Dermis blood vessel endothelial cell (primary cell): ENCODE measurements around the gene ZNF618. TPM values are rescaled to one million over a fixed set of nuclear protein-coding genes. Genes with fewer than 3 reads are reported as not detected.
"Not testable (repeated sequence)": the region's sequence is repeated elsewhere in the genome, so short reads cannot be mapped to it uniquely, and the experiment has no call there.

ENCODE experiments used
- DNase-seq: peaks from one replicate; pipeline ENCODE4 v3.0.0; 2010
- total RNA-seq: library from RNA; depleted of rRNA; stranded (reverse); fragments of >200 nt; gene quantifications from 2 replicates; pipeline ENCODE4 v1.2.3, GENCODE V29; 2014

The ZNF618 gene
- total RNA-seq, 1 donor from 2014 or later: 11.7 TPM

GRCh38 chr9:113989714-113990569 is 113.8 kb downstream of the ZNF618 start:
- DNase-seq: no peak

DNA sequence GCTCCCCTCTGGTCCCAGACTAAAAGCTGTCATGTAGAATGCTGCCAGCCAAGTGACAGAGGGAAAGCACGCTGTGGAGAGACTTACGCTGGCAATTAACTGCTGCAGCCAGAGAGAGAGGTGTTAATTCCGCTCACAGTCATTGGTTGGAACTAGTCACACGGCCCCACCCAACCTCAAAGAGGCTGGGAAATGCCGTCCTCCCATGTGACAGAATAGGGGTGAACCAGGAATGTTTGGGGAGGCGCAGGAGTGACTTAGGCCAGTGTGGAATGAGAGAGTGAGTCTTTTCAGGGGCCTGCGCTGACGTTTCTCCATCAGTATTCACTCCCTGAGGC is 114.4 kb downstream of the ZNF618 start:
- DNase-seq: no peak

- DNase-seq: peak; percentile 19
These were observed 114.9 kb downstream of the ZNF618 start for GRCh38 chr9:113990975-113991471.

DNA sequence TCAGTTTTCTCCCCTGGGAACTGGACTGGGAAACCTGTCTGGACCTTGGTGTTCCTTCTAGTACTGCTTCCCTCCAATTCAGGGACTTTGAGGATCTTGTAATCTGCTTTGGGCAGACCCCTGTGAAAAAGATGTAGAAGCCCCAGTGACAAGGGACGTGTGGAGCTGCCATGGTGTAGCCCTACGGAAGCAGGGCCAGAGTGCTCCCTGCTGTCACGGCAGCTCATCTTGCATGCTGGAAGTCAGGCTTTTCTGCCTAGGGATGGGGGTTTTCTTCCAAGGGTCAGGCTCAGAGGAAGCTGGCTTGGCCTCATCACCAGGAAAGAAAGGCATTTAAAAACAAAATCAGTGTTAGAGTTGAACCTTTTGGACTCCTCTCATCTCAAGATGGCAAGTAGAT is 115.6 kb downstream of the ZNF618 start:
- DNase-seq: peak; percentile 13

GRCh38 chr9:113992276-113992951 is 116.3 kb downstream of the ZNF618 start:
- DNase-seq: peak; percentile 37

DNA sequence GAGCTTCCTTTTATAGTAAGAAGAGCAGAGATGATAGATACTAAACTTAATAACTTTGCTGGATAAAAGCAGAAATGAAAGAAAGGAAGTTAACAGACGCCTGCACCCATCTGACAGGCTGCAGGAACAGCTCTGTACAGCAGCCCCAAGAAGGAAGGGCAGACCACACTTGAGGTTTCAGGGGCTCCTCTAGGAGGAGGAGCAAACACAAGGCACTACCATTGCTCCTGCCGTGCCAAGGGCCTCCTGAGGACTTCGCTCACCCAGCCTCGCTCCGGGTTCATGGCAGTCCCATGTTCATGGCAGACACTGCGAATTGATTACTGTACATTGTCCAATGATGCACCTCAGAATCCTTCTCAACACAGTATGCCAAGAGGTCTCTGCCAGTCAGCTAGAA is 116.9 kb downstream of the ZNF618 start:
- DNase-seq: no peak

- peak; percentile 91 for DNase-seq
These were observed 117.9 kb downstream of the ZNF618 start for GRCh38 chr9:113993838-113994540.

GRCh38 chr9:113995401-113995800 is 119.3 kb downstream of the ZNF618 start:
- no peak for DNase-seq

GRCh38 chr9:113995963-113996362 is 119.9 kb downstream of the ZNF618 start:
- DNase-seq: no peak

DNA sequence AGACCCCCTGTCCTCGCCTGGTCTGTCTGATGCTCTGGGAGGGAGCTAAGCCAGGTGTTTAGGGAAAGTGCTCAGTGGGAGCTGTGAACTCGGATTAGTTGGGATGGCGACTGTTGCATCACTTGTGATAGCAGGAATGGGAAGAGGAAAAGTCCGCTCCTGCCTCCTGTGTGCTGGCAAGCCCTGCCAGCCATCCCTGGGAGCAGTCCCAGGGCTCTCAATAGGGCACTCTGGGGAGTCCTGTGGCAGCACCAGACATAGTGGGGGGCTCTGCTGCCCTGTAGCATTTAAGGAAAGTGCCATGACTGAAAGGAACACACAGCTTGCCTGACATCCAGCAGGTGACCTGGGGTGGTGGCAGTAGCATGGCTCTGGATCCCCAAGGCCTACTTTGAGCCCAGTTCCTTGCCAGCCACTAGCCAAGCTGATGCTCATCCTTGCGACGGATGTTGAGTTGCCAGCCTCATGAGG is 120.5 kb downstream of the ZNF618 start:
- DNase-seq: no peak

DNA sequence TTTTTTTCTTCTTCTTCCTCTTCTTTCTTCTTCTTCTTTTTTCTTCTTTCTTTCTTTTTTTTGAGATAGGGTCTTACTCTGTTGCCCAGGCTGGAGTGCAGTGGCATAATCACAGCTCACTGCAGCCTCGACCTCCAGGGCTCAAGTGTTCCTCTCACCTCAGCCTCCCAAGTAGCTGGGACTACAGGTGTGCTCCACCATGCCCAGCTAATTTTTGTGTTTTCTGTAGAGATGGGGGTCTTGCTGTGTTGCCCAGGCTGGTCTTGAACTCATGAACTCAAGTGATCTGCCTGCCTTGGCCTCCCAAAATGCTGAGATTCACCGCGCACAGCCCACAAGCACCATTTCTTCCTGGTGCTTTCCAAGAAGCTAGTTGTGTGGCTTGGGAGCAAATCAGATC is 121.0 kb downstream of the ZNF618 start:
- DNase-seq: not testable (repeated sequence)

- DNase-seq: no peak
These were observed 121.5 kb downstream of the ZNF618 start for GRCh38 chr9:113997610-113998009.

GRCh38 chr9:113998114-113998513 is 122.0 kb downstream of the ZNF618 start:
- DNase-seq: no peak

DNA sequence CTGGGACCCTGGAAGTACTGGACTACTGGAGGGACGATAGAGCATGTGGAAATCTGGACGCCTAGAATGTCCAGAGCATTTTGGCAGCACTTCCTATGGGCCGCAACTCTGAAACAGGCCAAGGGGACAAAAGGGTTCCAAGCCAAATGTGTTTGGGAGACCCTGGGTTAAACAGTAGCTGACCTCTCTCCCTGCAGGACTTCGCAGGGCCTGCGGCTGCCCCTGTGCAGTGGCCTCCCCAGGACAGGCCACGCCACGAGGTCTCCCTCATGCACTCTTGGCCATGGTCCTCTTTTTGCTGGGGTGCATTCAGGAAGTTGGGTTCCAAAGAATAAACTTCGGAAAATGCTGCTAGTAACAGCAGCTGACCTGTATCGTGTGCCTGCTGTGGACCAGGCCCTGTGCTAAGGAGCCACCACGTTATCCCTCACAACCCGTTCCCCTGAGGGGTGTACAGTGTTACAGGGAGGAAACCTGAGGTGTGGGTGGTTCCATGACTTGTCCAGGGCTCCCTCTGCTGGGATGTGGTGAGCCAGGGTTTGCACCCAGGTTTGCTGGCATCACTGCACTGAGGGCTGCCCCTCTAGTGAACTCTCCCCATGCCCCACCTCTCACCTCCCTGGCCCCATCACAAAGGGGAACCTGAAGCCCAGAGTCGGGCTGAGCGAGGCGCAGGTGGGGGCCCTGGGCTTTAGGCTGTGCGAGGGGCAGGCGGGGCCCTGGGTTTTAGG is 122.6 kb downstream of the ZNF618 start:
- DNase-seq: no peak

DNA sequence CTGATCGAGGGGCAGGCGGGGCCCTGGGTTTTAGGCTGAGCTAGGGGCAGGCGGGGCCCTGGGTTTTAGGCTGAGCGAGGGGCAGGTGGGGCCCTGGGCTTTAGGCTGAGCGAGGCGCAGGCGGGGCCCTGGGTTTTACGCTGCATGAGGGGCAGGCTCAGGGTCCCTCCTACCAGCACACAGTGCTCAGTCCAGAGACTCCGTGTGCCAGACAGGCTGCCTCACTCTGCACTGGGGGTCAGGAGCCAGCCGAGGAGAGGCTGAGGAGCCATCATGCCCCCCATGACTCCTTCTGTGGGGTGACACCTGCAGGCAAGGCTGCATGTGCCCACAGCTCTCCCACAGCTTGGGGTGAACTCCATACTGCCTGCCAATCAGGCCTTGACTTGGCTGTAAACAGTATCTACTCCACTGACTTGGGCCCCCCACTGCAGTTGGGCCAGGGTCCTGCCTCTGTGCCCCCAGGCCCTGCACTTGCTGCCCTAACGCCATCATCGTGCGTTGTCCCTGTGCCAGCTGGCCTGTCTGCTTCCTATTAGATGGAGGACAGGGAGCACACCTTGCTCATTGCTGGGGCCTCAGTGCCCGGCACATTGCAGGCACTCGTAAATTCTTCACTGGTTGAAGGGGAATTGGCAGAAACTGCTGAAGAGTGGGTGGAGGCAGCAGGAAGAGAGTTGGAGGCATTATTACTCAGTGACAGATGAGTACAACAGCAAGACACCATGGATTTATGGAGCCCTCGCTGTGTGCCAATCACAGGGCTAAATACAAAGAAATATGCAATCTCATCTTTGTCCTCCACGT is 123.3 kb downstream of the ZNF618 start:
- DNase-seq: no peak

DNA sequence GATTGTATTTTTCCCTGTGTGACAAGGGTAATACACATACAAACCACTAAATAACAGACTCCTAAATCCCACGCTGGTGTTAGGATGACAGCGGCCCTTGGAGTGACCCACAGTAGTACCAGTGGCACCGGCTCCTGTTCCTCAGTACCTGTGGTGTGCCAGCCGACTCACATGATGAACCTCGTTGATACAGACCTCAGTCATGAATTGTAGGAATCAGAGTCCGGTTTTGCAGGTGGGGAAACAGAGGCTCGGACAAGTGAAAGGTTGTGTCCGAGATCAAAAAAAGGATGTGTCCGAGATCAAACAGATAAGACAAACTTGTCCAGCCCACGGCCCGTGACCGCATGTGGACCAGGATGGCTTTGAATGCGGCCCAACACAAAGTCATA is 124.0 kb downstream of the ZNF618 start:
- DNase-seq: no peak

- DNase-seq: no peak
These were observed 124.7 kb downstream of the ZNF618 start for GRCh38 chr9:114000671-114001409.

DNA sequence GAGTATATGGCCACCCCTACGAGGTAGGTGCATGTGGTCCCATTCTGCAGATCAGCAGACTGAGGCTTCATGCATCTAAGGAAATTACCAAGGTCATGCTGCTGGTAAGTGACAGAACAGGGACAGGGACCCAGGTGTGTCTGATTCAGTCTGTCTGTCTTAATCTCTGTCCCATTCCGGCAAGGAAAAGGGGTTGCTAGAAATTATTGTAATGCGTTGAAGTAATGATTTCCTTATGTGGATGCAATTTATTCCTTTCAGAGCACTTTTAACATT is 125.2 kb downstream of the ZNF618 start:
- no peak for DNase-seq

DNA sequence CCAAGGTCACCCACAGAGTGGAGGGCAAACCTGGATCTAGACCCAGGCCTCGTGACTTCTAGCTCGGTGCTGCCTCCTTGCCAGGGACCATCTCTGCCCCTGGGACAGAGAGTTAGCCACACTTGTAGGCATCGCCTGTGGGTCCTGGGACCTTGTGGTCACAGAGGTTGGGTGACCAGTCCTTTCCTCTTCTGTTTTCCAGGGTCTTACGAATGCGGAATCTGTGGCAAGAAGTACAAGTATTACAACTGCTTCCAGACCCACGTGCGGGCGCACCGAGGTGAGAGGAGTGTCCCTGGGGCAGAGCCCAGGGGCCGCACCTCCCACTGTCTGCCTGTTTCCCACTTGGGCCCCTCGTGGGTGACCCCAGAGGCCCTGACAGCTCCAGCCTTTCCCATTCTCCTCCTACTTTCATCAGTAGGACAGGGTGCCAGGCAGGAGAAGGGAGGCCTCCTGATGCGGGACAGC is 125.7 kb downstream of the ZNF618 start:
- DNase-seq: no peak

DNA sequence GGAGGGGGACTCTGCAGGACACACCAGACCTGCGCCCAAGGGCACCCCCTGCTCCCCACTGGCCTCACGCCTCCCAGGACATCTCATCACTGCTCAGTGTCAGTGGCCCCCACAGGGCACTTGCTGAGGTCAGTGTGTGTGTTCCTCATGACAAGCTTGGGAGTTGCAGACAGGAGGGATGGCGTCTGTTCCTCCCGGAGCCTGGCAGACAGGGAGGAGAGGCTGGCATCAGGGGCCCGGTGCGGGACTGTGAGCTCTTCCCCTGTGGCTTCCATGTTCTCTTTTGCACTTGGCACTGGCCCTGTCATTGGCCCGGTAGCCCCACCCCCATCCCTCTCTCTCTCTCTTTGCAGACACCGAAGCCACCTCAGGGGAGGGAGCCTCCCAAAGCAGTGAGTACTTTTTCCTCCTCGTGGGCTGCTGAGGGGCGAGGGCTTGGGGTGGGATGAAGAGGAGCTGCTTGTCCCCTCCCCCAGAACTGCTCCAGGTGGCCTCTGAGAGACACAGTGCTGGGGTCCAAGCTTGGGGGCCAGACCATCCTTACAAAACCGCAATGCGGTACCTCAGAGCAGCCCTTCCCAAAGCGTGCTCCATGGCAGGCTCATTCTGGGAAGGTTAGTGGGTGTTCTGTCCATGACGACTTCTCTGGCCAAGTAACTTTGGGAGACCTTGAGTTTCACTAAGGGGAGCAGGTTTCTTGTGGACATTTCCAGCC is 126.3 kb downstream of the ZNF618 start:
- no peak for DNase-seq

GRCh38 chr9:114002986-114003350 is 126.9 kb downstream of the ZNF618 start:
- DNase-seq: no peak
